B cell (primary cell): ENCODE data around the gene MAST2. TPM values are rescaled to one million over a fixed set of nuclear protein-coding genes. Genes with fewer than 3 reads are reported as not detected.

Experiments
- ATAC-seq: fragments of 200-7000 bp; cut with Tn5 transposase; one replicate; pipeline ENCODE4 v1.10.0; 2021; ENCODE audit warnings: low read depth, mild to moderate bottlenecking, moderate number of reproducible peaks, moderate library complexity
- CTCF ChIA-PET: fragments of 350-600 bp; sonication (Branson Sonifier 250); formaldehyde crosslinking; loops from one replicate; lab custom pipeline; 2021; ENCODE audit warnings: antibody characterized with exemption, inconsistent platforms; lab: Charles Lee
- POLR2A ChIA-PET: fragments of 350-600 bp; sonication (Branson Sonifier 250); formaldehyde crosslinking; loops from one replicate; lab custom pipeline; 2021; ENCODE audit warnings: antibody characterized with exemption; lab: Charles Lee
- DNase-seq: peaks from one replicate; pipeline ENCODE4 v3.0.0; 2013
- H2AFZ ChIP-seq: 2 replicates; pipeline ENCODE4 v1.6.1; 2012; ENCODE audit warnings: mild to moderate bottlenecking, low read depth, low read length; ENCODE audit not compliant: insufficient read depth, poor library complexity, severe bottlenecking
- H3K27ac ChIP-seq, 2 donors: 1 replicate in 1 of 2; 2 replicates in 1 of 2; pipeline ENCODE4 v1.5.1; 2012 to 2013; ENCODE audit warnings: low read length in 2 of 2, mild to moderate bottlenecking in 2 of 2, moderate library complexity in 1 of 2
- H3K27me3 ChIP-seq, 4 experiments: fragments of 200-600 bp in 1 of 4; sonication (generic) in 1 of 4; replicated peaks in 1 of 4; 1 replicate in 2 of 4; 2 replicates in 2 of 4; pipeline versions ENCODE4 v1.6.1 to v1.7.0; 2013 to 2016; ENCODE audit warnings: low read length in 3 of 4, mild to moderate bottlenecking in 2 of 4, mixed read lengths in 1 of 4, moderate library complexity in 1 of 4; ENCODE audit not compliant: insufficient read depth in 4 of 4, control insufficient read depth in 3 of 4; ENCODE audit errors: control extremely low read depth in 1 of 4
- H3K36me3 ChIP-seq, 2 experiments: replicated peaks in 1 of 2; 1 replicate in 1 of 2; 2 replicates in 1 of 2; pipeline versions ENCODE4 v1.6.1 to v1.7.1; 2013; ENCODE audit warnings: low read length in 1 of 2; ENCODE audit not compliant: insufficient read depth in 2 of 2, control insufficient read depth in 1 of 2; ENCODE audit errors: control extremely low read depth in 1 of 2, extremely low read depth in 1 of 2
- H3K4me1 ChIP-seq, 2 donors: fragments of 200-600 bp in 1 of 2; sonication (generic) in 1 of 2; 1 replicate in 1 of 2; 2 replicates in 1 of 2; pipeline versions ENCODE4 v1.5.1 to v1.6.1; 2013 to 2017; ENCODE audit warnings: low read length in 2 of 2; ENCODE audit not compliant: control insufficient read depth in 2 of 2, insufficient read depth in 2 of 2
- H3K4me2 ChIP-seq: replicated peaks from 2 replicates; pipeline ENCODE3; 2012; ENCODE audit warnings: mild to moderate bottlenecking, low read depth, low read length; ENCODE audit not compliant: poor library complexity, severe bottlenecking
- H3K4me3 ChIP-seq, 5 experiments: fragments of 200-600 bp in 1 of 5; sonication (generic) in 1 of 5; 1 replicate in 3 of 5; 2 replicates in 2 of 5; pipeline versions ENCODE4 v1.5.1 to v1.7.0; 2011 to 2016; ENCODE audit warnings: low read length in 4 of 5, mild to moderate bottlenecking in 4 of 5, low read depth in 2 of 5, control low read depth in 1 of 5, moderate library complexity in 1 of 5; ENCODE audit not compliant: insufficient read depth in 1 of 5; ENCODE audit errors: control extremely low read depth in 1 of 5, extremely low read depth in 1 of 5
- H3K79me2 ChIP-seq: fragments of 200-600 bp; sonication (generic); one replicate; pipeline ENCODE4 v1.6.0; 2016; ENCODE audit warnings: low read length; ENCODE audit not compliant: control insufficient read depth, insufficient read depth
- H3K9ac ChIP-seq: fragments of 200-600 bp; sonication (generic); 2 replicates; pipeline ENCODE4 v1.6.1; 2017; ENCODE audit warnings: mild to moderate bottlenecking, low read length, moderate library complexity
- H3K9me3 ChIP-seq, 3 donors: one replicate each; pipeline versions ENCODE4 v1.6.1 to v1.7.1; 2013; ENCODE audit warnings: low read length in 2 of 3; ENCODE audit not compliant: control insufficient read depth in 2 of 3, insufficient read depth in 1 of 3; ENCODE audit errors: control extremely low read depth in 1 of 3
- H4K20me1 ChIP-seq: 2 replicates; pipeline ENCODE4 v1.6.0; 2012; ENCODE audit warnings: mild to moderate bottlenecking, low read length; ENCODE audit not compliant: insufficient read depth, control insufficient read depth, poor library complexity, severe bottlenecking
- H3K27ac Mint-ChIP-seq: one replicate; pipeline ENCODE4 v1.8.0; 2021; ENCODE audit warnings: mixed read lengths
- H3K27me3 Mint-ChIP-seq: one replicate; pipeline ENCODE4 v1.8.0; 2021; ENCODE audit warnings: mixed read lengths
- H3K4me1 Mint-ChIP-seq: one replicate; pipeline ENCODE4 v1.8.0; 2021; ENCODE audit warnings: mixed read lengths
- H3K4me3 Mint-ChIP-seq: one replicate; pipeline ENCODE4 v1.8.0; 2021; ENCODE audit warnings: mixed read lengths
- H3K9me3 Mint-ChIP-seq: one replicate; pipeline ENCODE4 v1.8.0; 2022; ENCODE audit warnings: mixed read lengths; ENCODE audit not compliant: insufficient read depth
- CTCF ChIP-seq: fragments of 200-600 bp; IDR thresholded peaks from one replicate; pipeline ENCODE4 v1.8.0; 2022; ENCODE audit warnings: antibody characterized with exemption, mild to moderate bottlenecking
- EZH2 ChIP-seq: IDR thresholded peaks from 2 replicates; pipeline ENCODE4 v1.6.1; 2012; ENCODE audit warnings: borderline replicate concordance, low read depth, mild to moderate bottlenecking, moderate library complexity, low read length; ENCODE audit not compliant: insufficient read depth, poor library complexity, severe bottlenecking
- WGBS: methylation state at CpG from one replicate; pipeline ENCODE4 v1.1.5; 2013; ENCODE audit warnings: missing lambda C conversion rate; ENCODE audit not compliant: insufficient coverage; 5-methylcytosine and 5-hydroxymethylcytosine counted together
- intact Hi-C: fragments of 100-400 bp; cut with micrococcal nuclease; formaldehyde crosslinking; loops from one replicate; pipeline ENCODE4 v1.10.0; 2022
- polyA plus RNA-seq: library from polyadenylated mRNA; depleted of rRNA; stranded (reverse); fragments of >200 nt; gene quantifications from 2 replicates; pipeline ENCODE4 v1.2.3, GENCODE V29; 2012
- total RNA-seq, 2 donors: library from RNA; stranded (reverse); fragments of 120-200 nt in 1 of 2; gene quantifications; 1 replicate in 1 of 2; 2 replicates in 1 of 2; pipeline versions ENCODE4 v1.2.3 to v1.2.4, GENCODE V29; 2013 to 2022

Gene MAST2
- total and polyA plus RNA-seq, 2 donors (not counting 1 experiment from before 2014, with no cell fraction given) = 12.5 to 23.3 TPM

- no peak for TF ChIP-seq CTCF
- no peak for TF ChIP-seq EZH2
- H2AFZ ChIP-seq = no peak overlapping the region
- H3K36me3 ChIP-seq = no peaks in the 10 kb centered on the region
- no peak for ATAC-seq
- Mint-ChIP-seq H3K4me3 (no peak overlapping the region), H3K27me3 (no peaks in the 10 kb centered on the region), H3K27ac (no peak overlapping the region), H3K9me3 (no peaks in the 10 kb centered on the region), H3K4me1 (peaks cover 33% of the 10 kb centered on the region)
- no peak overlapping the region for H3K9ac ChIP-seq
- H3K4me2 ChIP-seq = no peak overlapping the region
- CTCF ChIA-PET = interaction anchor here (1.3 to 13.9 kb wide), 3 partner anchors 8 to 185 kb away, joined by 3 to 249 read pairs (median 52); partner anchors contain the start of genes P3R3URF and TSPAN1
- H3K27me3 ChIP-seq = no peaks in the 10 kb centered on the region
- H3K27ac ChIP-seq = no peak overlapping the region
- H3K79me2 ChIP-seq = no peaks in the 10 kb centered on the region
- POLR2A ChIA-PET = no interaction called here
- H3K9me3 ChIP-seq = no peaks in the 10 kb centered on the region
- 82% methylated on average over 4 of the region's 4 CpGs for WGBS
- intact Hi-C loops = no loop called here
- no peaks in the 10 kb centered on the region for H4K20me1 ChIP-seq
- no peak overlapping the region for H3K4me3 ChIP-seq
- peaks cover 38 to 42% of the 10 kb centered on the region in 2 donors for H3K4me1 ChIP-seq
- DNase-seq = peak; percentile 5
These were observed 236.2 kb downstream of the MAST2 start for GRCh38 chr1:46039571-46040052.

GRCh38 chr1:46041551-46041950 is 238.1 kb downstream of the MAST2 start:
- WGBS = 13% methylated on average over 1 of the region's 2 CpGs
- Histone ChIP-seq H3K27me3 (no peaks in the 10 kb centered on the region), H3K79me2 (no peaks in the 10 kb centered on the region), H3K36me3 (no peaks in the 10 kb centered on the region), H3K4me2 (no peak overlapping the region), H3K9ac (no peak overlapping the region), H3K27ac (no peak overlapping the region), H2AFZ (no peak overlapping the region), H3K4me3 (no peak overlapping the region), H3K4me1 (peaks cover 40 to 42% of the 10 kb centered on the region in 2 donors), H3K9me3 (no peaks in the 10 kb centered on the region), H4K20me1 (no peaks in the 10 kb centered on the region)
- ChIA-PET POLR2A (no interaction called here), CTCF (interaction anchor here (1.5 to 13.9 kb wide), 2 partner anchors 137 to 182 kb away, joined by 5 to 249 read pairs; partner anchors contain the start of genes P3R3URF and TSPAN1)
- Mint-ChIP-seq H3K9me3 (no peaks in the 10 kb centered on the region), H3K27me3 (no peaks in the 10 kb centered on the region), H3K4me3 (no peak overlapping the region), H3K27ac (no peak overlapping the region), H3K4me1 (peaks cover 36% of the 10 kb centered on the region)
- TF ChIP-seq EZH2 (no peak), CTCF (no peak)
- ATAC-seq = no peak
- intact Hi-C loops = no loop called here
- DNase-seq = no peak
